Renal cortex interstitium (tissue), 11 donors: ENCODE results near the gene PTGS1. TPM values are rescaled to one million over a fixed set of nuclear protein-coding genes. Genes with fewer than 3 reads are reported as not detected.
"Not testable (repeated sequence)": the region's sequence is repeated elsewhere in the genome, so short reads cannot be mapped to it uniquely, and the experiment has no call there.

ENCODE experiments used
- DNase-seq, 11 donors: peaks; one replicate each; pipeline ENCODE4 v3.0.0-alpha.2; 2013; ENCODE audit warnings: low read depth in 9 of 11, low spot score in 4 of 11; ENCODE audit errors: extremely low read depth in 1 of 11
- polyA plus RNA-seq, 3 donors: library from polyadenylated mRNA; unstranded; fragments of 120-200 nt; gene quantifications; one replicate each; pipeline ENCODE4 v1.2.1, GENCODE V29; 2013; ENCODE audit not compliant: insufficient read length in 3 of 3

Gene PTGS1
- polyA plus RNA-seq, 3 donors: 3.3 to 7.1 (median 4.4) TPM

DNA sequence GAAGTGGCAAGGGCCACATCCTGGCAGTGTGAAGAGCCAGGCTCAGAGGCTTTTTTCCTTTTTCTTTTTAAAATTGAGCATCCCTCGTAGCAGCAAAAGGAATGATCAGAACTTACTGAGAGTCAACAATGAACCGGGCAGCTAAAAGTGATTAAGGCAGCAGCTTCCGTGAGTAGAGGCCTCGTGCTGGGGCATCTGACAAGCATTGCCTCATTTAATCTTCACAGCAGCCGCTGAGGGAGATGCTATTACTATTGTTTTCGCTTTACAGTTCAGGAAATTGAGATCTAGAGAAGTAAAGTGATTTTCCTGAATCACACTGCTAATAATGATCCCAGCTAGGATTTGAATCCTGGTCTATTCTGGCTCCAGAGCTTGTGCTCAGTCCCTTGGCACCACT is 30.7 kb upstream of the PTGS1 start:
- no peak for DNase-seq

DNA sequence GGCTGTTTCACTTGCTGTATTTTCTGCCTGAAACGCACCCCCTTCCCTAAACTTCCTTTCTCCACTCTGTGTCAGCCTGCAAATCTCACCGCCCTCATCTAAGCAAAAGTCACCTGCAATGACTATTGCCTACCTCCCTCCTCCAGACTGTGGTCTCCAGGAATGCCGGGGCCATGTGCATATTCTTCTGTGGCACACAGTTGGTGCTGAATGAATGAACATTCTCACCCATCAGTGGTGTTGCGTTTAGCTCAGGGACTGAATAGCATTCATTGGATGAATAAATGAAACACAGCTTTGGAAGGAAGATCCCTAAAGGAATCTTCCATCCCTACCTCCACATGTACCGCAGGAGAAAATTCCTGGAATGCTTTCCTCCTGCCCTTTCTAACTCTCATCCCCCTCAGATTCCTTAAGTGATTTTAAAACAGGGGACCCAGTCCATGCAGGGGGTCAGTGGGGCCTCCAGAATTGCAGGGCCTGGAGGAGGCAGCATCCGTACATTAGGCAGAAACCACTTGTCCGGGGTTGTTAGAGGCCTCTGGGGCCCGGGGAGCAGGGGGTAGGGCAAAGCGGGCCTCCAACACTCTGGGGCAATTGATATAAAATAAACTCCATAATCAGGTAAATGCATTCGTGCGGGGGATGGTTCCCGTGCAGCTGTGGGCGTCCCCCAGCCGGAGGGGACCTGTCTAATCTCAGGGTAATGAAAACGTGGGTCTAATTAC is 28.3 kb upstream of the PTGS1 start:
- DNase-seq: no peak

DNA sequence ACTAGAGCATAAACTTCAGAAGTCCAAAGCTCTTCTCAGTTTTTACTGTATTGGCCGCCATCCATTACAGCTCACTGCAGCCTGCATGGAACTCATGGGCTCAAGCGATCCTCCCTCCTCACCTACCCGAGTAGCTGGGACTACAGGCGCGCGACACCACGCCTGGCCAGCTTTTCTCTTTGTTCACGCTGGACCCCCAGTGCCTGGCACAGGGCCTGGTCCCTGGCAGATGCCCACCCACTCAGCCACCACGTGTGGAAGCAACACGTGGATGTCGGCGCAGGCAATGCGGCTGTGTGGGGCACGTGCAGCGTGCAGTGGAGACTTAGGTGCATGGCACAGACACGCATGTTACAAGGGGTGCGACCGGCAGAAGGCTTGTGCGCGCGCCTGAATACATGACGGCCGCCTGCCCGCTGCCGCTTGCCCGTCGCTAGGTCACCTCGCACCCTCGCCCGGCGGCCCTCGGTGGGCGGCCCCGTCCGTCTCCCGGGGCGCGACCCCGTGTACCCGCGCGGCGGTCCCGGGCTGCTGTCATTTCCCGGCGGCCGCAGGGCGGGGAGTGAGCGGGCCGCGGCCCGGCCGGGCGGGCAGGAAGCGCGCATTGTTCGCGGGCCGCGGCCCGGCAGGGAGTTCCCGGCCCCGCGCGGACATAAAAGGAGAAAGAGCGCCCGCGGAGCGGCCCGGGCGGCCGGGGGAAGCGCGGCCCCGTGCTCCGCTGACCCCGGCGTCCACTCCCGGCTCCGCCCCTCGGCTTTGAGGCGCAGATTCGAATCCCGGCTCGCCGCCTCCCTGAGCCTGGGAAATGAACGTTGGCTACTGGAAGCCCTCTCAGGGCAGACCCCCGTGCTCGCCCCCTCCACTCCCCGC is 24.1 kb upstream of the PTGS1 start:
- peak in 1 of 11 donors; percentile 28 for DNase-seq

DNA sequence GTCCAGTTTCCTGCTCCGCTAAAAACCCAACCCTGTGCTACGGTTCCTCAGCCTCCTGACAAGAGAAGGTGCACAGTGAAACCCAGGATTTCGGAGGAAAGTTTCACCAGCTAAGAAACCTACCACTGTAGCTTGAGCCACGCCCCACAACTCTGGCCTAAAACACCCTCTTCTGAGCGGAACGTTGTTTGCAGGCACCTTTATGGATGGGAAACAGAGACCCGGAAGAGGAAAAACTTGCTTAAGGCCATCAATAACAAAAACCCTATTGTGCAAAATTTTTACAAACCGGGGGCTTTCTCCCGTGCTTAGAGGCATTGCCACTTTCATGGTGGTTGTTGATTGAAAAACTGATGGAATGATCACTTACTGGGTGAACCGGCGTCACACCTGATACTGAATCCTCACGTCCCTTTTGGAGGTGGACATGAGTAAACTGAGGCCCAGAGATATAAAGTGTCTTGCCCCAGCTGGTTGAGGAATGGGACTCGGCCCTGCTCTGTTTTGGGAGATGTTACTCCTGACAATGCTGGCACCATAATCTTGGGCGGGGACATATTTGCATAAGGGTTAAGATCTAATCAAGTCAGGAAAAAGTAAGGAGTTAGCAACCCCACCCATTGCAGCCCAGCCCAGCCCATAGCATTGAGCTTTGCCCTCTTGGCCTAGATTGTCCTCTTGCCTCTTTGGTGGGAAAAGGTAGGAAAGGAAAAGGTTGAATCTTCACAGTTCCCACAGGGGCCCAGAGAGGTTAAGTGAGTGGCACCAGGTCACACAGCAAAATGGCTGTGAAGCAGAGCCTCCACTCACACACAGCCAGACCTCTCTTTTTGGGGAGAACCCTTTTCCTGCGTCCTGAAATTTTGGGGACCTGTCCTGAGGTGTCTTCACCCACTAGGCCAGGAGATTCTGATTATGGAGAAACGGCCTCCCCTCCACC is 23.2 kb upstream of the PTGS1 start:
- DNase-seq: no peak

DNA sequence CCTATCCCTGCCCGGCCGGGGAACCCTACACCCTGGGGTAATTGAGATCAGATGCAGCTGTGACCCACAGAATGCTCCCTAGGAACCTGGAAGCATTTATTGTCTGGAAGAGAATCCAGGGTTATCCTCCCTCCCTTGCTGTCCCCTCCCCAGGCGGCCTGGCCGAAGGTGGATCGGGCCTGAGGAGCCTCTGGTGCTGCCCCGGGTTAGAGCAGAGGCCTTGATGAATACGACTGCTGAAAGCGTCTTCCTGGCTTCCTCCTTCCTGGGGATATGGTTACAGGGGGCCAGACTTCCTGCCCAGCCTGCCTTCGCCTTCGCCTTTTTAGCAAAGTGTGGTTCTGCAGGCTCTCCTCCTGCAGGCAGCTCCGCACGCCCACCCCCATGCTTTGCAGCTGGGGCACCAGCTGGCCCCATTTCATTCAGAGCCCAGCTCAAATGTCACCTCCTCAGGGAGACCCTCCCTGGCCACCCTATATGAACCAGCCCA is 22.5 kb upstream of the PTGS1 start:
- no peak for DNase-seq

DNA sequence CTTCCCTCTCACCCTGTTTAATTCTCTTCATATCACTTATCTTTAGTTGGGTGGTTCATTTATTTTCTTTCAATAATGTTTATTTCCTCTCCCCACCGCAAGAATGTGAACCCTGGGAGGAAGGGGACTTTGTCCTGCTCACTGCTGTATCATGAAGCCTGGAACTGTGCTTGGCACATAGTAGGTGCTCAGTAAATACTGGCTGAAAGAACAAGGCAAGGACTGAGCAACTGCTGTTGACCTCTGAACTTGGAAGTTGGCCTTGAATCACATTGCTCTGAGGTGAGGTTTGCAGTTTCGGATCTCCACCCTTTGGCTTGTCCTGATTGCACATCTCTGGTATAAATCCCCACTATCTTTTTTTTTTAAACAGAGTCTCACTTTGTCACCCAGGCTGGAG is 22.0 kb upstream of the PTGS1 start:
- DNase-seq: no peak

DNA sequence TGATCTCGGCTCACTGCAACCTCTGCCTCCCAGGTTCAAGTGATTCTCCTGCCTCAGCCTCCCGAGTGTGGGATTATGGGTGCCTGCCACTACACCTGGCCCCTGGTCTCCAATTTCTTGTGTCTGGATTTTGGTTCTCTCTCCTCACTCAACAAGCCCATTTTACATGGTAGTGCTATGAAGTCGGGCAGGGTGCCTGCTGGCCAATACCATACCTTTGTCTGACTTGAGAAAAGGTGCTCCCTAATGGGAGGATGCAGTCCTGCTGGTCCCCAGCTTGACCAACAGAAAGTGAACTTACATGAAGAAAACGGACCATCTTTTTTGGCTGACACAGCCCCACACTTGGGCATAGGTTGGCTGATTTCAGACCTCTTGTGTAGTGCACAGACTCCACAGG is 21.6 kb upstream of the PTGS1 start:
- no peak for DNase-seq

DNA sequence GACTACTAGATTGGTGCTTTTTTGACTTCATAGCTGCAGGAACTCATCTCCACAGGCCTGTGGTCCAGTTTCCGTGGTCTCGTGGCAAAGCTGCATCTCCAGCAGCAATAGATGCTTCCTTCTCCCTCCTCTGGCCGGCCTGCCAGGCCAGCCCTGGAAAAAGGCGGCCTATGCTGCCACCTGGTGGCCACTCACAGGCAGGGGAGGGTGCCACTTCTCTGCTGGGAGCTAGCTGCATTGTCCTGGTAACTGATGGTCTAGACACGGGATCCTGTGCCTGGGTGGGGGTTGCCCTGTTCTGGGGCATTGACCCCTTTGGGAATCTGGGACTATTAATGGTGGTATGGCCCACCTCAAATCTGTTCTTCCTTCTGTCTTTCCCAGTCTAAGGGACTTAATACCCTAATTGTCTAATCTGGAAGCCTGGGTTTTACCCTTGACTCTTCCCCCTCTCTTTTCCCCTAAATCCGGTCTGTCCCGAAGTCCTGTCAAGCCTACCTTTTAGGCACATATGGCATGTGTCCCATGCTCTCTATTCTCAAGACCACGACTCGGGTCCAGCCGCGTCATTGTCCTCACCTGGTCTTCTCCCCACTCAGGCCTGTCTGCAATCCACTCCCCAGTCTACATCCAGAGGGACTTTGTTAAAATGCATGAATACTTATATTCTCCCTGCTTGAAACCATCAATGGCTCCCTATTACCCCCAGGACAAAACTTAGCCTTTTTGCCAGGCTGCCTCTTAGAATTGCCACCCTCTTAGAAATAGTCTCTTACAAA is 20.1 kb upstream of the PTGS1 start:
- DNase-seq: peak in 3 of 11 donors; percentile 50 to 65 (median 59)

DNA sequence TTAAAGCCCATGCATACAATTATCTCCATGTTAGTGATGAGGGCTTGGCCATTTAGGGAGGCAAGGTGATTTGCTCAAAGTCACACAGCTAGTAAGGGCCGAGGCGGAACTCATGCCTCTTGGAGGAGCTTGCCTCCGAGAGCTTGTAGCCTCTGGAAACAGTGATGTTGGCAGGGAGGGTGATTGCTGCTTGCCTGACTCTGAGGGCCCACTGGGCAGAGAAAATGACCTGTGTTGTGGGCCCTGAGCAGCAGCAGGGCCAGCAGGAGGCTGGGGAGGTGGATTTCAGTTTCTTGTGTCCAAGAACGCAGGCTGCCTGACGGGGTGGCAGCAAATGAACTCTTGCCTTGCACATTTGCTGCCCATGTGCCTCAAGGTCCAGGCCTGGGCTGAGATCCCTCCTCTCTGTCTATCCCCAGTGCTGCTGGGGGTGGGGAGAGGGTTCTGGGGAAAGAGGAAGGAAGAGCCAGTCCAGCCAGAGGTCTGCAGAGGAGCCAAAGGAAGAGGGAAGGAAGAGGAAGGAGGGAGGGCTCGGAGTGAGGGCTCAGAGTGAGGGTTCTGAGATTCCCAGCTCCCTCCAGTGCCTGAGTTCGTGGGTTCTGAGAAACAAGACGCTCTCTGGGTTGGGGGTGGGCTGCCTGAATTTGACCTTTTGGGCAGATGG is 16.2 kb upstream of the PTGS1 start:
- DNase-seq: no peak

DNA sequence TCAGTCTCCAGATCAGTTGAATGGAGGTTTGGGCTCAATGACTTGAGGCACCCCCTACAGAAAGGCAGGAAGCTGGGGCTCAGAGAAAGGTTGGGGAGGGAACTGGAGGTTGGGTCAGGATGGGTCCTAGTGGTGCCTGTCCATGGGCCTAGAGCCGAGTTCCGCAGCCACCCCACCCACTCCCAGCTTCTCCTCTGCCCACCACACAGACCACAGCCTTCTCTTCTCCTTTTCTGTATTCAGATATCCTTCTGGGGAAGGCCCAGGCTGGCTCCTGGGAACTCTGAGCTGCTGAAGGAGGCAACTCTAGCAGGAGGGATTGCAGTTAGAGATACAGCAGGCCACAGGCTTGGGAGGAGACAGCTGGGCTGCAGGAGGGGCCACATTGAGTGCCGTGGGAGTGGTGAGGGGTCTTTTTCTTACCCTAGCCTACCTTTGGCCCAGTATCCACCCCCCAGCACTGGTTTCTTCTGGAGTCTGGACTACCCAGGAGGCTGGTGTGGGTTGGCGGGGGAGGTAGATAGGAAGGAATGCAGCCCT is 15.4 kb upstream of the PTGS1 start:
- no peak for DNase-seq

DNA sequence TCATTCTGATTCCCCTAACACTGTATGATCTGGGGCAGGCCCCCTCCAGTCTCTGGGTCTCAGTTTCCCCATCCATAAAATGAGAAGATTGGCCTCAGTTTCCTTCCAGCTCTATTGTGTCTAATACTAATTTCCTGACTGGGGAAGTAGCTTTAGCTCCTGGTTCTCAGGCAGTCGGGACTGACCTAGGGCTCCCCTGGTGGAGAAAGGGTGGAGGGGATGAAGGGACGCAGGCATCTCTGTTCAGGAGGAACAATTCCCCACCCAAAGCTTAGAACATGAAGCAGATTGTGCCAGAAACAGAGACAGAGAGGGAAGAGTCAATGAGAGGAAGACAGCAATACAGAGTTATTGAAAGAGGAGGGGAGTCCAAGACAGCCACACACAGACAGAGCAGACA is 14.2 kb upstream of the PTGS1 start:
- DNase-seq: no peak

DNA sequence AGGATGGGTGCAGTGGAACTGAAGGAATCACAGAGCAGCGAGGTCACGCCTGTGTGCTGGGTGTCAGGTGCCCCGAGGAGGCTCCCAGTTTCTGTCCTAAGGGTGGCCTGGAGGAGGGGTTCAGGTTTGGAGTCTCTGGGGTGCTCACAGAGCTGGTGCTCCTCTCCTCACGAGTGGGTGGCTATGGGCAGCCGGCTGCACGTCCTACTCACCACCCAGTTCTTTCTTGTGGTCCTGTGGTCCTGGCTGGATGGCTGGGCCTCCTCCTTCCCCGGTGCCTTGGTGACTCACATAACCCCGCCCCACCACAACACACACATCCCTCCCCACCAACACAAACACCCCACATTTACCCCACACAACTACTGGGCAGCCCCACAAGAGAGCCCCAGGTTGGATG is 9.9 kb upstream of the PTGS1 start:
- DNase-seq: no peak

DNA sequence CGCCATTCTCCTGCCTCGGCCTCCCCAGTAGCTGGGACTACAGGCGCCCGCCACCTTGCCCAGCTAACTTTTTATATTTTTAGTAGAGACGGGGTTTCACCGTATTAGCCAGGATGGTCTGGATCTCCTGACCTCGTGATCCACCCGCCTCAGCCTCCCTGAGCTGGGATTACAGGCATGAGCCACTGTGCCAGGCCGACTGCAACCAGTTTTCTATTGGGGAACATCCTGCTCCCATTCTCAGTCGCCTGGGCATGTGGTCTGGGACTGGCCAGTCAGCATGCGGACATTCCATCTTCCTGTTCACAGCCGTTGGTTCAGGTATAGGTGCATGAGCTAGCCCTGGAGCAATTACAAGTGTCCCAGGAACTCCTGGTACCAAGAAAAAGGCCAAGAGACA is 7.7 kb upstream of the PTGS1 start:
- DNase-seq: not testable (repeated sequence)

DNA sequence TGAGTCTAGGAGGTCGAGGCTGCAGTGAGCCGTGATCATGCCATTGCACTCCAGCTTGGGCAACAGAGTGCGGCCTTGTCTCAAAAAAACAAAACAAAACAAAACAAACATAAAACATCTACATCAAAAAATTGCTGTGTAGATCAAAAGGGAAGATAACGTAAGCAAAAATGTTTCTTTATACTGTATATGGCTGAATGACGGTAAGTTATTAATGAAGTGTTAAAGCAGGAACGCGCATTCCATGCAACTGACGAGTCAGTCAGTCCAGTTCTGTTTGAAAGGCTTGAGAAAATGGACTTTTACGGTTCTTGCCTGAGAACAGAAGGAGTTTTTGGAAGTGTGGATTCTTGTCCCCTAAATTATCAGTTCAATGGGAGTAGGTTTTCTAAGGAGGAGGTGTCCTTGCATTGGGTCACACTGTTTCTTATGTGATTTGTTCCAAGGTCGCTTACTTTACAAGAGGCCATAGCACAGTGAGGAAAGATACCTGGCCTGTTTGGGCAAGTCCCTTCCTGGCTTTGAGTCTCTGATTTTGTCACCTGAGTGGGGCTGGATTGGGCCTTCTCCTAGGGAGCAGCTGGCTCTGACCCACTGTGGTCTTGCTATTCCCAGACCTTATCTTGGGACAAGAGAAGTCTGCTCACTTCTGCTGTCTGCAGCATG is 6.6 kb upstream of the PTGS1 start:
- DNase-seq: no peak

DNA sequence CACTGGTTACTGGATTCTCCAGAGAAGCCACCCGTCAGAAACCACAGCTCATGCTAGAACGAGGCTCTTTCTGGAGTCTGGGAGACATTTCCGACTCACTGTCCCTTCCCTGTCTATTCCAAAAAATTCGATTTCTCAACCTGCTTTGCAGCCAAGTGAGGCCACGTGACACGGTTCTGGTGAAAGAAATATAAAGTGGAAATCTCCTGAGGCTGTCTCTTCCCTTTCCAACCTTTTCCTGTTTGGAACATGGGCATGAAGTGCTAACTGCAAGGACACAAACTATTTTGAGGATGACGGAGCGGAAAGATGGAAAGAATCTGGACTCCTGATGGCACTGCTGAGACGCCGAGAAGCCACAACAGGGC is 6.1 kb upstream of the PTGS1 start:
- DNase-seq: no peak

DNA sequence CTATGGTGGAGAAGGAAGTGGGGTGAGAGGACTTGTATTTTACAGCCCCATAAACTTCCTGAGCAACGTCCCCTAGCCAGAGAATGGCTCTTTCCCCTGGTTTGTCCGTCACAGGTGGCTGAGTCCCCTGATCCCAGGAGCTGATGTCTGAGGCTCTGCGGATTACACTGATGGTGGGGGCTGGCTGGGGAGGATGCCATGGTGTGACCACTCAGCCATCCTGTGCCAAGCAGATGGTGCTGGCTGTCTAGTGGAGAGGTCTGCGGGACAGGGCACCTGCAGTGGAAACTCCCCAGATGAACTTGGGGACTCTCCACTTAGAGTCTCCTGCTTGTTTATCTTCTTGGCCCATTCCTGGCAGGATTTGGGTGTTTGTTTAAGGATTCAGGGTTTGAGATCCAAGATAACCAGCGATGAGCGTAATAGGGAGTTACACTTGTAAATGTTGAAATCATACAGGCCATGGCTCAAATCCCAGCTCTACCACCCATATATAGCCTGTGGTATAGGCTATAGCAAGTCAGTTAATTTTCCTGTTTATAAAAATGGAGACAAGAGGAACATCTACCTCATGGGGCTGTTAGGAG is 4.7 kb upstream of the PTGS1 start:
- DNase-seq: no peak

DNA sequence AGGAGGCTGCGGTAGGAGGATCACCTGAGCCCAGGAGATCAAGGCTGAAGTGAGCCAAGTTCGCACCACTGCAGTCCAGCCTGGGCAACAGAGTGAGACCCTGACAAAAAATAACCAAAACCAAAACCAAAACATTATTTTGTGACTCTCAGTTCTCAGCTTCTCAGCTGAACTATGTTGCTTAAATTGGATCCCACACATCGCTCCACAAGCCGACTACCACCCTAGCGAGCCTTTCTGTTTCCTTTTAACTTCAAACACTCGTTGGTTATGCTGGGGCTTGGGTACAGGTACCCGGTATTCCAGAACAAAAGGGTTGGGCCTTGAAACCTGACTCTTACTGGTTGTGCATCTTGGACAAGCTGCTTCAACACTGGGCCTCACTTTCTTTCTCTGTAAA is 3.8 kb upstream of the PTGS1 start:
- DNase-seq: no peak
